ENCODE measurements around the gene ARHGAP25. TPM values are rescaled to one million over a fixed set of nuclear protein-coding genes. Genes with fewer than 3 reads are reported as not detected.

The ARHGAP25 gene
- polyA plus RNA-seq, 3 donors: 7.7 to 8.5 (median 7.9) TPM

GRCh38 chr2:68765739-68766375, 31.2 kb downstream of the ARHGAP25 start:
- no peak for DNase-seq (ENCODE audit: low read depth in 3 of 3, low spot score in 2 of 3)

DNA sequence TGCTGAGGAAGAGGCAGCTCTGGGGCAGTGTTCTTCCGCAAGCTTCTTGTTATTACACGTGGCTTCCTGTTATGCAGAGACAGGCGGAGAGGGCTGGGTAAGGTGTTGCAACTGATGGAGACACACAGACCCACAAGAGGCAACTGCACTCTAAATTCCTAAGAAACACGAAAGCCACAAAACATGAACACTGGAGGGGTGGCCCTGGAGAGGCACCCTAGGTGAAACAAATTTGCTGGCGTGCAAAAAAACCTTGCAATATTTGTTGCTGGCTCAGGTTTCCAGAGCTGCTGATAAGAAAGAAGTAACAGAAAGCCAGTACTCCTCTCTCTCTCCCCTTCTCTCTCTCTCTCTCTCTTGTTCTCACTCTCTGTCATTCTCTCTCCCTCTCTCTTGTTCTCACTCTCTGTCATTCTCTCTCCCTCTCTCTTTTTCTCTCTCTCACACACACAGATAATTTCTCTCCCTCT, 31.8 kb downstream of the ARHGAP25 start:
- no peak for DNase-seq (ENCODE audit: low read depth in 3 of 3, low spot score in 2 of 3)

DNA sequence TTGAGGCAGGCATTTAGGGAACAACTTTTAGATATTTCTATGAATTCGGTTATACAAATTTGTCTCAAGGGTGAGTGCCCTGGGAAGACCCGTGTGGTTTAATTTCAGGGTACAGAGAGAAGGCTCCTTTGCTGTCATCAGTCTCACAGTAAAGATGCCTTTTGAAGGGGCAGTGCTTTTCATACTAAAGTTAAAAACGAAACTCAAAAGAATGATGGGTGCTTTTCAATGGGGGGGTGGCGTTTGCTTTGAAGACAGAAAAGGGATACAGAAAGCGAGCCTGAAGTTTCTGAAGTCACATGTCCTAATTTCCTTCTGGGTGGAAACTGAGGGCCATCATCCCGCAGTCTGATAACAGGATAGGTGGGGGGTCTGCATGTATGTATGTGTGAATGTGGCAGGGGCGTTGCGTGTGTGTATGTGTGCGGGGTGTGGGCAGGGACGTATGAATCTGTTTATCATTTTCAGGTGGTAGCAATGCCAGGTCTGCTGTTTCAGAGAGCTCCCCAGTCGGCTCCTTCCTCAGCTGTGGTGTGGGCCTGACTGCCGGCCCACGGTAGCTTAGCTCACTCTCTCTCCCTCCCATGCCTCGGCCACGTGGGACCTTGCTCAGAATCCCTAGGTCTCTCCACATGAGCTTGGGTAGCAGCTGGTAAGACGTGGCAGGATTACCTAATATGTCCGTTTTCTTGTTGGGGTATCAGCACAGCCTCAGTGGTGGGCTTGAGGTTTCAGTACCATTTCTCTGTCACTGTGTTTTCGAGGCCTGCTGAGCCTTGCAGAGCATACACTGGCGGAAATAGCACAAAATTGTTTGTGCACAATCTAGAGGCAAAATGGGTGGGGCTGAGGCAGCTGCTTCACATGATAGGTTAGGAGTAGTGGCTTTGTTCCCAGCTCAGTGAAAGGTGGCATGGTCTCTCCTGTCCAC, 32.7 kb downstream of the ARHGAP25 start:
- DNase-seq (ENCODE audit: low read depth in 3 of 3, low spot score in 2 of 3): no peak

DNA sequence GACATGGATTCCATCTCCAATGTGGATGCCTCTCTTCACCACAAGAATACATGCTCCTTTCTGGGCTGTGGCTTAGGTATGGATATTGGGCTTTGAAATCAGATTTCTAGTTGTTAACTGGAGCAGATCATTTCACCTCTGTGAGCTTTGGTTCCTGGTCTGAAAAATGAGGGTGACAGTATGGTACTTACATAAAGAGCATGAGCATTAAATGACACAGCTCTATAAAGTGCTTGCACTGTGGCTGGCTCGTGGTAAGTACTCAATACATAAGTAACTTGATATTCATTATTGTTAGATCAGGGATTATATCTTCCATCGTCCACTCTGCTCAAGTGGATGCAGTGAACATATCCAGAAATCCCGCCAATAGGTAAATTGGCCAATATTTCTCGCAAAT, 33.4 kb downstream of the ARHGAP25 start:
- no peak for DNase-seq (ENCODE audit: low read depth in 3 of 3, low spot score in 2 of 3)

DNA sequence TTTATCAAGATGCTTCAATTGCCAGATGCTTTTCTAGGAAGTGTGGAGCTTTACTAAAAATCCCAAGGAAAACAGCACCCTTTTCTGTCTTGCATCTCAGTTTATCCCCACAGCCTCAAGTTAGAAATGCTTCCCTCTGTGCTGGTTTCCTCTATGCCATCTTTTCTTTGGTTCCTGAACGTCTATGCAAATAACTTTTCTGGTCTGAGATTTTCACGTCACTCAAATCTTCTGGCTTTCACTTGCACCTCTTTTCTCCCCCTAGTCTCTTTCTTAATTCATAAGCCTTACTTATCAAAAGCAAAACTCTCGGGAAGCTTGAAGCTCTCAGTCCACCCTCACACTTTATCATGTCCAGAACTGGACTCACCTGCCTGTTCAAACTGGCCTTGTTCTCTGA, 33.9 kb downstream of the ARHGAP25 start:
- DNase-seq (ENCODE audit: low read depth in 3 of 3, low spot score in 2 of 3): no peak

- no peak for DNase-seq (ENCODE audit: low read depth in 3 of 3, low spot score in 2 of 3)
Observed at GRCh38 chr2:68768951-68769350, 34.3 kb downstream of the ARHGAP25 start.

GRCh38 chr2:68769586-68770270, 35.1 kb downstream of the ARHGAP25 start:
- no peak for DNase-seq (ENCODE audit: low read depth in 3 of 3, low spot score in 2 of 3)

DNA sequence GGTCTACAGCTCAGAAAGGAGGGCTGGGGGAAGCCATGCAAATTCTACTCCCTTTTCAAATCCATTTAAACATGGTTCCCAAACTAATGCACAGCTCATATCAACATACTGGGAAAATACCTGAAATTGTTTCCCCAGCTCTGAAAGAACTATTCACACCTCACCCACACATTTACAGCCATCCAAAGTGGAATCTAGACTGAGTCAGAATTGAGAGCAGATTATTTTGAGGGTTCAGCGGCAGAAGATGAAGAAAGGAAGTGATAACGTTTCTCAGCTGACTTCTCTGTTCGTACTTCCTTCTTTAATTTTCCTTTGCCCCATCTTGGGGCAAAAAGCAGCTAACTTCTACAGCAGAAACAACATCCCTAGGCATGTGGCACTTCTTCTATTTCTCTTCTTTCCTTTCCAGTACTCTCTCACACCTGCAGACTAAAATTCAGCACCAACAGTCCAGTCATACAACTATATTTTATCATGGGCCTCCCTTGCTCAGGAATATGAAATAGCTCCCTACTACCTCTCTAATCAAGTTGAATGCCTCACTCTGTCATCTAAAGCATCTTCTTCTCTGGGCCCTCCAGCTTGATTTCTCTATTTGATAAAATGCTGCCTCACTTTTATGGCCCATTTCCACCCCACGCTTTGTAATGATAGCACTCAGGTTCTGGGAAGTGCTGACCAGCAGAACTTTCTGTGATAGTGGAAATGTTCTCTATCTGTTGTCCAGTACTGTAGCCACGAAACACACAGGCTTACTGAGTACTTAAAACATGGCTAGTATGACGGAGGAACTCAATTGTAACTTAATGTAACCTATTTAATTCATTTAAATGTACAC, 35.9 kb downstream of the ARHGAP25 start:
- DNase-seq (ENCODE audit: low read depth in 3 of 3, low spot score in 2 of 3): no peak

- DNase-seq (ENCODE audit: low read depth in 3 of 3, low spot score in 2 of 3): no peak
Observed at GRCh38 chr2:68771211-68771751, 36.7 kb downstream of the ARHGAP25 start.

- DNase-seq (ENCODE audit: low read depth in 3 of 3, low spot score in 2 of 3): no peak
Observed at GRCh38 chr2:68772109-68772508, 37.5 kb downstream of the ARHGAP25 start.

- DNase-seq (ENCODE audit: low read depth in 3 of 3, low spot score in 2 of 3): peak in 2 of 3 donors; percentile 45 to 47
Observed at GRCh38 chr2:68774569-68775271, 40.1 kb downstream of the ARHGAP25 start.

GRCh38 chr2:68775272-68775842, 40.7 kb downstream of the ARHGAP25 start:
- no peak for DNase-seq (ENCODE audit: low read depth in 3 of 3, low spot score in 2 of 3)

DNA sequence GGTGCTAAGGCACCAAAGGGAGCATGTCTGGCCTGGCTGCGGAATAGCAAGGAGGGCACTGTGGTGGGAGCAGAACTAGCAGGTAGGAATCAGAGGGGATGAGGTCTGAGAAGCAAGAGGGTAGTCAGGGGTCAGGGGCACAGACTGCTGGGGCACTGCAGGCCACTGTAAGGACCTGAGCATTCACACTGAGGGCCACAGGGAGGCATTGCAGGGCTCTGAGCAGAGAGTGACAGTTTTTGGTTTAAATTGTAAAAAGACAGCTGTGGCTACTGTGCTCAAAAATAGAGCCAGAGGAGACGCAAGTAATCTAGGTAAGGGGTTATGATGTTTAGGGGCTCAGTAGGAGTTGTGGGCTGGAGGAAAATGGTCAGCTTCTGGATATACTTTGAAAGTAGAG, 41.5 kb downstream of the ARHGAP25 start:
- DNase-seq (ENCODE audit: low read depth in 3 of 3, low spot score in 2 of 3): no peak

DNA sequence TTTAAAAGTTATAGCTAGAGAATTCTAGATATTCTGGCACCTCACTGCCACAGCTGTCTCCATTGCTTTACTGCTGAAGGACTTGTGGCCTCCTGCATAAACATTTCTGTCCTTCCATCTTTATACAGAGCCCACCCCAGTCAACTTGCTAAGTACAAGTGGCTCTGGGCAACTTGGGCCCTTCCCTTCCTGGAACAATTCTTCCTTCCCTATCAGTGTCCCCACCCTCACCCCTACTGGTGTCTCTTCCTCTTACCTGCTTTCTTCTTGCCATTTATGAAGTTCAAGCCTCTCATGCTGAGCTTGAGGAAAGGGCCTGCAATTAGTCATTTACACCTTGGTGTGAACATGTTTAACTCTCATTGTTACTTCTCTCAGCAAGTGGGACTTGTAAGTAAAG, 45.0 kb downstream of the ARHGAP25 start:
- no peak for DNase-seq (ENCODE audit: low read depth in 3 of 3, low spot score in 2 of 3)

GRCh38 chr2:68784188-68784587, 49.6 kb downstream of the ARHGAP25 start:
- no peak for DNase-seq (ENCODE audit: low read depth in 3 of 3, low spot score in 2 of 3)

DNA sequence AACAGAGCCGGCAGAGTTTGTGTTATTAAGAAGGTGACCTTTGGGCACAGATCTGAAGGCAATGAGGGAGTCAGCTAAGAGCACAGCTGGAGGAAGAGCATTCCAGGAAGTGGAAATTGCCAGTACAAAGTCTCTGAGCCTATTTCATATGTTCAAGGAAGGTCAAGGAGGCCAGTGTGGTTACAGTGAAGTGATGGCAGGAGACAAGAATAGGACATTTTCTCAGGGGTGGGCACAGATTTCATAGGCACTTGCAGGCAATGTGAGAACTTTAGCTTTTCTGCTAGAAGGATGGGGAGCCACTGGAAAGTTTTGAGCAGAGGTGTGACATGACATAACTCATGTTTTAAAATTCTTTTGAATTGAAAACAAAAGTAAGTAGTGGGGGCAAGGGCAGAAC, 50.3 kb downstream of the ARHGAP25 start:
- no peak for DNase-seq (ENCODE audit: low read depth in 3 of 3, low spot score in 2 of 3)

GRCh38 chr2:68787356-68787755, 52.7 kb downstream of the ARHGAP25 start:
- no peak for DNase-seq (ENCODE audit: low read depth in 3 of 3, low spot score in 2 of 3)

DNA sequence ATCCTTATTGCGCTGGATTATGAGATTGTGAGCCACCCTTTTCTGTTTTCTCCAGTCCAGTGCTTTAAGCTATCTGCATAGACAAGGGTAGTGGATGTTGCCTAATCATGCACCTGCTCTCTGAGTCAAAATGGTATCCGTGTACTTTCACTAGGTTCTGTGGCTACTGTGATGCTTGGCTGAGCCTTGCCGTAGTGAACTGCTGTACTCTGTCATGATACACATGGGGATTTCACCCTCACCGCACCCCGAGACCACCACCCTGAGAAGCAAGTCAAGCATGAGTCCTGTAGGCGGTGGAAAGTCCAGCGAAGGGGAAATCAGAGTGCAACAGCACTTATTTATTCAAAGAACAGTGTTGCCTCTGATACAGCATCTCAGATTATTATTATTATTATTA, 55.0 kb downstream of the ARHGAP25 start:
- DNase-seq (ENCODE audit: low read depth in 3 of 3, low spot score in 2 of 3): no peak

- no peak for DNase-seq (ENCODE audit: low read depth in 3 of 3, low spot score in 2 of 3)
Observed at GRCh38 chr2:68790600-68790999, 56.0 kb downstream of the ARHGAP25 start.

Measured in right renal cortex interstitium (tissue), 3 donors.